Endothelial cell of coronary artery (primary cell): ENCODE data around the gene GOLGA7B. TPM values are rescaled to one million over a fixed set of nuclear protein-coding genes. Genes with fewer than 3 reads are reported as not detected.

Experiments
- total RNA-seq: library from RNA; depleted of rRNA; stranded (reverse); fragments of >200 nt; gene quantifications from 2 replicates; pipeline ENCODE4 v1.2.3, GENCODE V29; 2014

Gene GOLGA7B
- total RNA-seq = under 0.01 TPM in 1 of 2 replicates, not detected in the other

DNA sequence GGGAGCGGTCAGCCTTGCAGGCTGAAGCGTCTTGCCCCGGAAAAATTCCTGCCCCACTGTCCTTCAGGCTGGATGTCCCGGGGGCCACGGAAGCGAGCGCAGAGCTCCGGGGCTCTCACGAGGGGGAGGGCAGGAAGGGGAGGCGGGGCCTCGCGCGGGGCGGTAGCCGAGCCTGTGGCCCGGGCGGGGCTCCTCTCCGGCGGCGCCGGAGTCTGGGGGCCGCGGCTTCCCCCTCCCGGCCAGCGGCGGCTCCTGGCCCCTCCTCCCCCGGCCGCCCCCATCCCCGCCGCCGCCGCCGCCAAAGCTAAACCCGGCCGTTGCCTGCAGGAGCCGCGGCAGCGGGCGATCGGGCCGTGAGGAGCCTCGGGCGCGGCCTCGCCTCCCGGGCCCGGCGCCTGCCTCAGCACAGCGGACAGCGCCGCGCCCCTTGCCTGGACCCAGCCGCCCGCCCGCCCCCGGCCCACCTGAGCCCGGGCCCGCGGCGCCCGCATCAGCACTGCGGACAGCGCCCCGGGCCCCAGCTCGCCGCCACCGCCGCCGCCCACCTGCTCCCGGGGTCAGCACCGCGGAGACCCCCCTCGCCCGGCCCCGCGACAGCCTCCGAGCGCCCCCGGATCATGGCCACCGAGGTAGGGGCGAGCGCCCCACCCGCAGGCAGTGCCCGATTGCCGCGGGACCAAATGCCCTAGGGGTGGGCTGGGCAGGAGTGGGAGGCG is at the start of gene GOLGA7B:
Gene GOLGA7B, plus strand, starts transcription at position 157 of the 716 bp plus-strand sequence. Its CDS starts 461 bp downstream, at position 618.

Other genes with a start within 250 kb of the GOLGA7B start
- 3.1 TPM in 2 replicates for gene MORN4, start 216.3 kb upstream of the GOLGA7B start, total RNA-seq
- gene PI4K2A, start 209.2 kb upstream of the GOLGA7B start, total RNA-seq = 10.3 and 10.7 TPM in 2 replicates
- 1.6 and 2.2 TPM in 2 replicates for gene AVPI1, start 162.6 kb upstream of the GOLGA7B start, total RNA-seq
- gene MARVELD1, start 136.1 kb upstream of the GOLGA7B start, total RNA-seq = 11.2 and 12.5 TPM in 2 replicates
- 13.8 and 21.4 TPM in 2 replicates for gene ZFYVE27, start 112.7 kb upstream of the GOLGA7B start, total RNA-seq
- gene SFRP5, start 77.8 kb upstream of the GOLGA7B start, total RNA-seq = not detected in 2 replicates
- 0.28 and 1.2 TPM in 2 replicates for gene CRTAC1, start 180.8 kb downstream of the GOLGA7B start, total RNA-seq